Activated T-cell treated with anti-CD3 and anti-CD28 coated beads for 24 hours (primary cell): ENCODE measurements around the gene SETD9.

Source experiments
- DNase-seq: peaks from one replicate; pipeline ENCODE4 v3.0.0-alpha.2; 2020; ENCODE audit warnings: low read depth

Gene SETD9, protein sequence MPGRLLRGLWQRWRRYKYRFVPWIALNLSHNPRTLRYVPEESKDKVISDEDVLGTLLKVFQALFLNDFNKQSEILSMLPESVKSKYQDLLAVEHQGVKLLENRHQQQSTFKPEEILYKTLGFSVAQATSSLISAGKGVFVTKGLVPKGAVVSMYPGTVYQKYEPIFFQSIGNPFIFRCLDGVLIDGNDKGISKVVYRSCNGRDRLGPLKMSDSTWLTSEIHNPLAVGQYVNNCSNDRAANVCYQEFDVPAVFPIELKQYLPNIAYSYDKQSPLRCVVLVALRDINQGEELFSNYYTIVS

DNA sequence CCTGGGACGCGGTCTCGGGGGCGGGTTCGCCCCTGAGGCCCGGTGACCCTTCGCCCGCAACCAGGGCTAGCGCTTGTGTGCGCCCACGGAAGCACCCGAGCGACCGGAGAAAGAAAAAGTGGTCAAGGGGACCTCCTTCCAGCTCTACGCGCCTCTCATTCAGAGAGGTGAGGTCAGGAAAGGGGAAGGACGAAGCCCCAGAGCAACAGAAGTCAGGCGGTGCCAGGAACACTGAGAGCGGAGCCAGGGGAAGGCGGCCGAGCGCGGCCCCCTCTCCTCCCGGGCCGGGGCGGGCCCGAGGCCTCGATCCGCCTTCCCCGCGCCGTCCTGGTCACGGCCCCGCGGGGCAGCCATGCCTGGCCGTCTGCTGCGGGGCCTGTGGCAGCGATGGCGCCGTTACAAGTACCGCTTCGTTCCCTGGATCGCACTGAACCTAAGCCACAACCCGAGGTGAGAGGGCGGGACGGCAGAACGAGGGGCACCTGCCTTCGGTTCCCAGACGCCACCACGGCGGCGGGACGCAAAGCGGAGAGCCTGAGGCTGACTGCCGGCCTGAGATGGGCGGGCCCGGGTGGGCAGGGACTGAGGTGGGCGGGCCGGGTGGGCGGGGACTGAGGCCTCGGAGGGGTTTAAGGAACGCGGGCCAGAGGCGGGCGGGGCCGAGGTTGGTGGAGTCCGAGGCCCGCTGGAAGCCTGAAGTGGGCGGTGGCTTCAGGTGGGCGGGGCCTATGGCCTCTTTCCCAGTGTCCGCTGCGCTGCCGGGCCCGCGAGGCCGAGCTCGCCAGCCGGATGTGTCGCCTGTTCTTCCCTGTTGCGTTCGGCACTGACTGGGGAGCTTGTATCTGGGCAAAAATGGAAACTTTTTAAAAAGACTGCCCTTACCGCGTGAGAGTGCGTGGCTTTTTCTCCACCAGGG lies at the start of gene SETD9:
TSS of gene SETD9 (plus strand) at position 303 of the 916 bp plus-strand sequence. CDS start at position 353, 50 bp downstream.
- DNase-seq: peak; percentile 91

DNA sequence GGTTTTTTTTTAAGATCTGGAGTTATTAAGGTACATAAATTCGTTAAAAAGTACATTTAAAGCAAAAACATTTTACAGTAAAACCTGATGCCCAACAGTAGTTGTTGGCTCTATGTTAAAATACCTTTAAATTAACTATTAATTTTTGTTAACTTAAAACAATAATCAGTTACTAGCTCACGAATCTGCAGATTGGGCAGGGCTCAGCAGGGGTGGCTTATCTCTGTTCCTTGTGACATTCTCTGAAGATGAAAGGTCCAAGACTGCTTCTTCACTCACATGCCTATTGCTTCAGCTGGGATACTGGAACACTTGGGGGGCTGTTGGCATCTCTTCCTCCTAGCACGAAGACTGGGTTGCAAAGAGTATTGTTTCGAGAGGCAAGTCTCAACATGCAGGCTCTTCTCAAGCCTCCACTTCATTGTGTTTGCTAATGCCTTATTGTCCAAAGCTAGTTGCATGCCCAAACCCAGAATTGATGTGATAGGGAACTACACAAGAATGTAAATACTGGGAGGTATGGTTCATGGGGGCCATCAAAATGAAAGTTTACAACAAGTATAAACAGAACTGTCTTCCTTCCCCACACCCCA lies 47.4 kb upstream of the SETD9 start:
- DNase-seq: no peak

DNA sequence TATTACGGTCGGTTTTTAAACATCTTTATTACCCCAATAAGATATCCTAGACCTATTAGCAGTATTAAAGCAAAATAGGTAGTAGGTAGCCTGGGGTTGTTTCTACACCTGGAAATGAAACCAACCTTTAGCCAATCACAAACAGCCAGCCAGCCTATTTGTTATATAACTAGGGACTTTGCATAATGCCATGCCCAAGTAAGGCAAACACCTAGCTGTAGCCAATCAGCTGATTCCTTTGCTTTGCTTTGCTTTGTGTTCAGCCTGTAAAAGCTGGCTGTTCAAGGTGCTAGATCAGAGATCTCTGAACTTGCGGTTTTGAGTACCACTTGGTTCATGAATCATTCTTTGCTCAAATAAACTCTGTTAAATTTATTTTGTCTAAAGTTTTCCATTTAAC lies 46.5 kb upstream of the SETD9 start:
- DNase-seq: no peak

DNA sequence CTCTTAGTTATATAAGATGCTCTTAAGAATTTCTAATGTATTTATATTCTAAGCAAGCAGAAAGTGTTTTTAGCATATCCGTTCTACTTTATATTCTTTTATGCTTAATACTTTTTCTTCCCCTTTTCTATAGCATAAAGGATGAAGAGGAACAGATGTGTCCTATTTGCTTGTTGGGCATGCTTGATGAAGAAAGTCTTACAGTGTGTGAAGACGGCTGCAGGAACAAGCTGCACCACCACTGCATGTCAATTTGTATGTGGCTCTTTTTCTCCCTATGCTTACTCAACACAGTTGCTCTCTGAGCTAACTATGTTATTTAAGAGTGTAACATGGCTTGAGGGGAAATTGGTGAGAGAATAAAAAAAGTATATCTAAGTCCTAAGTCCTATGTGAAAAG lies 37.6 kb upstream of the SETD9 start:
- no peak for DNase-seq

DNA sequence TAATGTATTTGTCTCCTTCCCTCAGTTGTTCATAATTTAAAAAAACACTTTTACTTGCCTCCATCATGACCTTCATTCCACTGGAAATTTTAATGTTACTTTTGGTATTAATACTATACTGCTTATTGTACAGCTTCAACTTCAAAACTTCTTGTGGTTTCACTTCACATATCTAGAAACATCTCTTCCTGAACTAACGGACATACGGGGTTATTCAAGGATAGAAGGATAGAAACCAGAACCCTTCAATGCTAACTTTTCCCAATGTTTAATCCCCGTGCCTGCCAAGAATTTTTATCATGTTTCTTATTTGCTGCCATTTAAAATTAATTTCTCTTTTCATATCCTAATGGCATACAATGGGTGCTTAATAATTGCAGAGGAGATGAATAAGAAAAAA lies 36.3 kb upstream of the SETD9 start:
- no peak for DNase-seq

DNA sequence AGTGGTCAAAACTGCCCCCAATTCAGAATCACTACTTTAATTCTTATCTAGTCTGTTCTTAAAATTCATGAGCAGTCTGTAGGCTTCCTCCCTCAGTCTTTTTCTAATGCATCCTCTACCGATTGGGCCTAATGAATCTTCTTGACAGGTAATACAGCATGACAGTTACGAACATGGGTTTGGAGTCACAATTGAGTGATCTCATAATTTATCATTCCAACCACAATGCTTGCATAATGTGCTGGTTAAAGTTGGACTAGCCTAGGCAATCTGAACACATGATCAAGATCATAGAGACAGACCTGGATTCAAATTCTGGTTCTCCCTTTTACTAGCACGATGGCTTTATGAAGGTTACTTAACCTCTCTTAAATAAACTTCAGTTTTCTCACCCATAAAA lies 33.1 kb upstream of the SETD9 start:
- DNase-seq: no peak

DNA sequence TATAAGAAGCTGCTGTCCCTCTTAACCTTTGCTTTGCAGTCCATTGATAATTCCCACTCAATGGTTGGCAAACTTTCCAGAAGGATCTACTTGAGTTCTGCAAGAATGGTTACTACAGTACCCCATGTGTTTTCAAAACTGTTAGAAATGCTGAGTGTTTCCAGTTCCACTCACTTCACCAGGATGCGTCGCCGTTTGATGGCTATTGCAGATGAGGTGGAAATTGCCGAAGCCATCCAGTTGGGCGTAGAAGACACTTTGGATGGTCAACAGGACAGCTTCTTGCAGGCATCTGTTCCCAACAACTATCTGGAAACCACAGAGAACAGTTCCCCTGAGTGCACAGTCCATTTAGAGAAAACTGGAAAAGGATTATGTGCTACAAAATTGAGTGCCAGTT lies 27.8 kb upstream of the SETD9 start:
- DNase-seq: no peak

DNA sequence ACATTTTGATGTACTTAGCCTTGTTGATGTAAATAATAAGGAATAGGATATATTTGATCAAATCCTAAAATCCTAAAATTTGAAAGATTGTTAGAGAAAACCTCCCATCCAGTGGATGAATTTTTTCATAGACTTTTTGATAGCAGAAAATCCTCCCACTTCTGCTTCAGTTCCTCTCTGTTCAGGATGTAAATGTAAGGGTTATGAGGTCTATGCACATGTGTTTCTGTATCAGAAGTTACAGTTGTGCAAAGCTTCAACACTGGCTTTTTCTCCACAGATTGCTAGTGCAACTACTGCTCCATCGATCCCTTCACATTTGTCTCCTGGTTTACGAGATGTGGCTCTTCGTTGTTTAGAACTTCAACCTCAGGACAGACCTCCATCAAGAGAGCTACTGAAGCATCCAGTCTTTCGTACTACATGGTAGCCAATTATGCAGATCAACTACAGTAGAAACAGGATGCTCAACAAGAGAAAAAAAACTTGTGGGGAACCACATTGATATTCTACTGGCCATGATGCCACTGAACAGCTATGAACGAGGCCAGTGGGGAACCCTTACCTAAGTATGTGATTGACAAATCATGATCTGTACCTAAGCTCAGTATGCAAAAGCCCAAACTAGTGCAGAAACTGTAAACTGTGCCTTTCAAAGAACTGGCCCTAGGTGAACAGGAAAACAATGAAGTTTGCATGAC lies 16.0 kb upstream of the SETD9 start:
- DNase-seq: no peak

DNA sequence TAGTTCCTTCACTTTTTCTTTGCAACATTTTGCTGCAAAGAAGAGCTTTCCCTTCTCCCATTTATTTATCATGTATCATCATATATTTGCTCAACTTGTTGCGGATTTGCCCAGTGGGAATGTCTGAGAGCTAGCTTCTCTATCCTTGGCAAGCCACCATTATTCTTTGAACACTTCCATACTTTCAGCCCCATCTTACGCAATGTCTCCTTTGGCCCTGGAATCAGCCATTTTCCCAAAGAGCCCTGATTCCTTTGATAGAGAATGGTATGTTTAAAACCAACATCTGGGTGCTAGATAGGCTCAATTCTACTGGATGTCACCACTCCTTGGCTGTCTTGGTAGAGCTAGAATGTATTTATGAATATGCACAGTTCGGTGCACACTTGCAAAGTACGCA lies 12.6 kb upstream of the SETD9 start:
- DNase-seq: no peak

DNA sequence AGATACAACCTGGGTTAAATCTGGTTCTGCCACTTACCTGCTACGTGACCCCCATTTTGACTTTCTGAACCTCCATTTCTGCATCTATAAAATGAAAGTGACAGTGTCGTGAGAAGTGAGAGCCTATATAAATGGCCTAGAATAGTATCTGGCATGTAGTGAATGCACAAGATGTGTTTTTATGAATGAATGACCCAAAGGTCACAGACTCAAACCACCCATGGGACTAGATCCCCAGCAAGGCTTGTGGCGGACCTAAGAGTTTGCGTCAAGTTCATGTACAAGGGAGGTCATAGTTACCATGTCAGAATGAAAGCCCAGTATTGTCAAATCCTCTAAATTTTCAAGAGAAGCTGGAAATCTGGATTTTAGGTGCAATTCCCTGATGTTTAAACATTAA lies 11.2 kb upstream of the SETD9 start:
- DNase-seq: no peak

DNA sequence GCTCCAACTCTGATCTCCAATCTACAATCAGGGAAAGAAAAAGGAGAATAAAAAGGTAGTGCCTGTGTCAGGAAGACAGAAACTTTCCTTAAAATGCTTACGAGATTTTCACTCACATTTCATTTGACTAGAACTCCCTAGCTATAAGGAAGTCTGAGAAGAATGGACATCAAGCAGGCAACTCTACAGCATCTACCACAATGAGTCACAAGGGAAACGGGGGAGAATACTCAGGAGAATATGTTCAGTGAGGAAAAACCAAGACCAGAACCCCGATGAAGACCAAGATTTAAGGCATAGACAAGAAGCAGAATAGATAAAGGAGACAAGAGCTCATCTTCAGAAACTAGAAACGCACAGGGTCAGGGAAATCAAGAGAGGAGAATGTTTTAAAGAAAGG lies 9.0 kb upstream of the SETD9 start:
- no peak for DNase-seq

DNA sequence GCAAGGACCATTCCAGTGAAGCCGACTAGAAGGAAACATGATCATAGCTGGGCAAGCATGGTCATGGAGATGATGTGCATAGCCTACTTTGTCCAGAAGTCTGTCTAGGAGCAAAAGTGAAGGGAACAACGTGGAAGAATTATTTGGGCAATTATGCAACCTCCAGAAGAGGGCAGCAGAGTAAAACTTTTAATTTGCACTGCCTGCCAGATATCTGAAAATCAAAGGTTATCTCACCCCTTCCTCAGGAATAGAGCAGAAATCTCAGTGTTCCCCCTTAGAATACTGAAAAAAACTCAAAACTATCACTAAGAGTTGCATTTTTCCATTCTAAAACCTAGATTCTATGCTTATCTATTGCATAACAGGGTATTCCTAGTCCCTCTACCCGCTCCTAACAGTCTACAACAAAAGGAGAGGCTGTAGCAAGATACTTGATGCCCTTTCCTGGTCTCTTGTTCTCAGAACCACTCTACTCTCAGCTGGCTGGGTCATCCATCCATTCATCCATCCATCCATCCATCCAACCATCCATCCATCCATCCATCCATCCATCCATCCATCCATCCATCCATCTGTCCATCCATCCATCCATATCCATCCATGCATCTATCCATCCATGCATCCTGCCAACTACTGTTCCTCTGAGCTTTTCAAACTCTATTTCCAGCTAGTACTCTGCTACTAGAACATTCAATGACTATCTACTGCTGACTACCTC lies 8.4 kb upstream of the SETD9 start:
- peak; percentile 19 for DNase-seq

DNA sequence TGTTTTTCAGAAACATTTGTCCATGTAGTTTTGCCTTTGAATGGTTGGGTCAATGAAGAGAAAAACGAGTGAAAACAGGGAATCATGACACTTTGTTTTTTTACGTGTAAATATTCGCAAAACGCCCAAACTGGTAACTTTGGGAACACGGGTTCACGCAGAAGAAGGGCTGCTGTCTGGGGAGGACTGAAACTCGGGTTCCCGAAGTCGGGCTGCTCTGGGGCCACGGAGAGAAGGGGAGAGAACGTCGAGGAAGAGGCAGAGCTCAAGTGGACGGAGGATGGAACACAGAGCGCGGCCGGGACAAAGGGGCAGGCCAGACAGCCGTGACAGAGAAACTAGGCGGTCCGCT lies 478 bp upstream of the SETD9 start:
- no peak for DNase-seq

DNA sequence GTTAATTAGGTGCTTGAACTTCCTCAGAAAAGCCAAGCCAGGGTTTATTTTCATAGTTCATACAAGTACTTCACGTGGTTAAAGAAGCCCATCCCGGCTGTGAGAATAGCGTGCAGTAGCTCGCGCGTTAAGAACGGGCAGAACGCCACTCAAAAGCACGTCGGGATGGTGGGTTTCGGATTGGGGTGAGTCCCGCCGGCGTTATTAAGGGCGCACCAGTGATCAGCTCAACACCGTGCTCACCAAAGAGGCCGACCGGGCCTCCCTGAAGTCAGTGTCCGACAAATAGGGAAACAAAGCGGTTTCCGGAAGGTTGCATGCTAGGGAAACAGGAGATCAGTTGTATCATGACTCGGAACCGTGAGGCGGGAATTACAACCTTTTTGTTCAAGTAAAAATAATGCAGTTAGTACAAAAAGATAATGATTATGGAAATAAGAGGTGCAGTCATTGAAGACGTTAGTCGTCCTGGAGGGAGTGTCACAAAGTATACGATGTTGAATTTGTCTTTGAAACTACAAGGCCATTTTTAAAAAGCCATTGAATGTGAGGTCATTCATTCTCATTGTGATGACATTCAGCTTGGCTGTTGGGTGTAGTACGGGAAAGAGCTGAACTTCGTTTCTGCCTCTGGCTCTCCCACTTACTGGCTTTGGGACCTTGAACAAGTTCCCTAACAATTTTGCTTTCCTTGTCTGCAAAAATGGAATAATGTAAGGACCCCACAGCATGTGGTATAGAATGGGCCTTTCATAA lies 992 bp downstream of the SETD9 start:
- DNase-seq: no peak

DNA sequence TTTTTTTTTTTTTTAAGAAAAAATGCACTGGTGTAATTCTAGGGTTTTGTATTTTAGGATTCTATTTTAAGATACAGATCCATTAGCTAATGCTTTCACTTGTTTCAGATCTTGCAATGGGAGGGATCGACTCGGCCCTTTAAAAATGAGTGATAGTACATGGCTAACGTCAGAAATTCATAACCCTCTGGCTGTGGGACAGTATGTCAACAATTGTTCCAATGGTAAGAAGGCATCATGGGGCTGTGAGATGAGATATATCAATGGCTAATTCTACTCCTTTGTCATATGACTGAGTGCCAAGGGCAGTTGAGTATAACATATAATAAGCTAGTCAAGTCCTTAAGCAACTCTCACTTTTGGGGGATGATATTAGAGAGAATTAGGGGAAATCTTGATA lies 4.4 kb downstream of the SETD9 start:
- DNase-seq: no peak

DNA sequence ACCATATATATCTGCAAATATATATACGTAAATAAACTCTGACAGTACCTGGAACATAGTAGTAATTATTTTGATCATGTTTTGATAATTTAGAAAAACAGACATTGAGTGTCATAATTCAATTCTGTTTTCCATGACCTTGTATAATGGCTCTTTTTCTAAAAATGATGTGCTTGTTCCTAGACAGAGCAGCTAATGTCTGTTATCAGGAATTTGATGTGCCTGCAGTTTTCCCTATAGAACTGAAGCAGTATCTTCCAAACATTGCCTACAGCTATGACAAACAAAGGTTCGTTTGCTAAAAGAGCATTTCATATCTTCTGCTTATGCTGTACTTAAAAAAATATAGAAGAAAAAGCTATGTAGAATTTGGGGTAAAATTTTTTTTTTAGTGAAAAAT lies 5.3 kb downstream of the SETD9 start:
- no peak for DNase-seq

DNA sequence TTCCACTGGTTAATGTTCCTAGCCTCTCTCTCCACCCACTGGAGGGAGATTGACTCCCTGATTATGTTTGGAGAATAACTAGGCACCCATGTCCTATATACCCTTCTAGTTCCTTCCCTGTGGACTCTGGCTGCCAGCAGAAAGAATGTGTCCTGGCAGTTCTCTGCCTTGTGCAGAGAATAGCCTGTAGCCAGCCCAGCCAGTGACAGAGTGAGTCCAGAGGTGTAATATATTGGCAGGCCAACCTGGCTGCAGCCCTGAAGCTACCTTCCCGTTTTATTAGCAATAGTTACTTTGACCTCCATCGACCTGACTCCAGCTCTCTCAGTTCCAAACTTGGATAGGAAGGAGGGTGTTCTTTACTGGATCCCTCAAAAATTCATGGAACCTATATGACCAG lies 8.1 kb downstream of the SETD9 start:
- no peak for DNase-seq

DNA sequence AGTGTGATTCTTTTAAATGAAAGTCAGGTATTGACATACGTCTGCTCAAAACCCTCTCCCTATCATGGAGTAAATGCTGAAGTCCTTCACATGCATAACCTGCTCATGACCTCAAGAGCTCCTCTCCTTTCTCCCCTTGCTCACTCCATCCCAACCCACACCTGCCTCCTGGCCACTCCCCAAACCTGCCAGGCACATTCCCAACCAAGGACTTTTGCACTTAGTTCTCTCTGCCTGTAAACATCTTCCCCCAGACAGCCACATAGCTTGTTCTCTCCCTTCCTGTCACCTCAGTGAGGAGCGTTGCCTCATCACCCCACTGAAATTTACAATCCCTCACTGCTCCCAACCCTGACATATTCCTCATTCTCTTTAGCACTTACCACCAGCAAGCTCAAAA lies 8.7 kb downstream of the SETD9 start:
- DNase-seq: no peak

DNA sequence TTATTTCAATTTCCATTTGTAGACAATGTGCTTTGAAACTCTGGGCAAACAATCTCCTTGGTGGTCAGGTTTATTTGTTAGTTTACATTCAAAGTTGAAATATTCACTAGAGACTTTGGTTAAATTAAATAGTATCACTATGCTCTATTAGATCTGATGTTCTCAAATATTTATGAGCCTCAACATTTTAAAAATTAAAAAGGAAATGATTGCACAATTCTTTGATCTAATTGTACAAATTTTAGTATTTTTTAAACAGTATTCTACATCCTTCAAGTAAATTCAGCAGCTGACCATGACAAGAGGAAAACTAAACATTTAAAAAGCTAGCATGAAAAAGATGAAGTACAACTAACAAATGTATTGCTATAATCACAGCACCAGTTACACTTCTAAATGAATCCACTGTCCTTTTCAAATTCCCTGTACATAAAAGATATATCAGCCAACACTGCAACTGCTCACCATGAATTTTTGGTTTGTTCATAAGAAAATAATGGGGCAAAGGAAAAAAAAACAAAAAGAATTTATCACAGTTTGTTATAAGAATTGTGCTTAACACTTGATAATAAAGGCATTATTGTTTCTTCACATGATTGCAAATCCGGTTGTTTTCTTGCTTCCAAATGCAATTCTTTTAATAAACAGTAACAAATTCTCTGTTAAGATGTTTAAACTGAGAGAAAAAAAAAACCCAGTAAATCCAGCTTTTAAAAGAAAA lies 10.7 kb downstream of the SETD9 start:
- no peak for DNase-seq

DNA sequence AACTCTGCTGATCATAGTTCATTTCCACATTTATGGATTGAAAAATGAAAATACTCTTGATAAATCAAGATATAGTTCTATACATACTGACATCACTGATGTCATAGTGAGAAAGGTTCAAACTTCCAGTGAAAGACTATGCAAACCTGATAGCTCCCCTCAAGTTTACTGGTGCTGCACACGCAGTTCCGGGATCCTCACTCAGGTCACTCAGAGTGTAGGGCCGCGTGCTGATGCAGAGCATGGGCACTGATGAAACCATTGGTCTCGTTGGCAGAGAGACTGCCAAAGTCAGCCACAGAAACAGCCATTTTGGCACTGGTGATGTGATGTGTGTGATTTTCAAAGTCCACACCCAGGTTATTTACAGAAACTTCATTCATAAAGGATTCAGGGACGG lies 13.5 kb downstream of the SETD9 start:
- no peak for DNase-seq

DNA sequence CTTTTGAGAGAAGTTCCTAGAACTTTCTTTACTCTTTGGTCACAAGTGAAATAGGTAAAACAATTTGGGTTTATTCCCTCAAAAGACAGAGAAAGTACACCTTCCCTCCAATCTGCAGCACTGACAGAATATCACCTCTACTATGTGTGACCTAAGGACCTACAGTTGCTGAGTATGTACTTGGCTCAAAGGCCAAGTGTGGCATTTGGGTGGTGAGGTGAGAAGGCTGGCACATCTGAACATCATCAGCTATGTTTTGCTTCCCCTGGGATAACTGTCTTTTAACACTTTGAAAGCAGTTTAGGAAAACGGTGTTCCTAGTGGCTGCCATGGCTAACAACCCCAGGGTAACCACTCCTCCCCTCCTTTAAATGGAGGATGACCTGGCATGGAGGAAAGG lies 24.9 kb downstream of the SETD9 start:
- DNase-seq: no peak
